PC-3 (cell line): Measurements from ENCODE around the gene CLMP.

Experiments used
- CTCF ChIP-seq: fragments of 300-600 bp; sonication (generic); conservative IDR thresholded peaks from 2 replicates; pipeline ENCODE4 v1.5.1; 2017; ENCODE audit warnings: antibody characterized with exemption, low read depth, mild to moderate bottlenecking, low read length
- EZH2 ChIP-seq: fragments of 300-600 bp; sonication (generic); IDR thresholded peaks from one replicate; pipeline ENCODE4 v1.6.1; 2017; ENCODE audit warnings: antibody characterized with exemption, mild to moderate bottlenecking, low read length; ENCODE audit not compliant: unreplicated experiment
- EZH2phosphoT487 ChIP-seq: fragments of 300-600 bp; sonication (generic); IDR thresholded peaks from 2 replicates; pipeline ENCODE4 v1.6.1; 2018; ENCODE audit warnings: mild to moderate bottlenecking, antibody characterized with exemption, low read length, borderline replicate concordance

GRCh38 chr11:123203471-123203870 lies 8.4 kb upstream of the CLMP start:
- TF ChIP-seq CTCF (no peak), EZH2 (no peak), EZH2phosphoT487 (no peak)
